HG03196 (cell line): ENCODE data around the gene USP3.

Experiments
- ATAC-seq: cut with Tn5 transposase; IDR thresholded peaks from one replicate; pipeline ENCODE4 v1.9.1; 2021; ENCODE audit not compliant: unreplicated experiment

The USP3 gene

GRCh38 chr15:63495780-63496488 lies 8.5 kb upstream of the USP3 start:
- no peak for ATAC-seq

- peak; percentile 33 for ATAC-seq
Observed at GRCh38 chr15:63497642-63498467, 6.5 kb upstream of the USP3 start.

GRCh38 chr15:63499175-63499549 lies 5.2 kb upstream of the USP3 start:
- ATAC-seq = no peak

GRCh38 chr15:63499611-63500010 lies 4.8 kb upstream of the USP3 start:
- ATAC-seq = no peak

- ATAC-seq = no peak
Observed at GRCh38 chr15:63500265-63501250, 3.8 kb upstream of the USP3 start.

- no peak for ATAC-seq
Observed at GRCh38 chr15:63501256-63502089, 2.9 kb upstream of the USP3 start.

- no peak for ATAC-seq
Observed at GRCh38 chr15:63502137-63502766, 2.1 kb upstream of the USP3 start.

- ATAC-seq = peak; percentile 44
Observed at GRCh38 chr15:63502843-63503738, 1.3 kb upstream of the USP3 start.

- ATAC-seq = no peak
Observed at GRCh38 chr15:63503739-63504246, 600 bp upstream of the USP3 start.

- peak; percentile 11 for ATAC-seq
Observed at GRCh38 chr15:63504979-63505841, 817 bp downstream of the USP3 start.

GRCh38 chr15:63505842-63506222 lies 1.4 kb downstream of the USP3 start:
- ATAC-seq = no peak

- no peak for ATAC-seq
Observed at GRCh38 chr15:63506537-63507035, 2.2 kb downstream of the USP3 start.

- no peak for ATAC-seq
Observed at GRCh38 chr15:63507878-63508818, 3.8 kb downstream of the USP3 start.

- ATAC-seq = no peak
Observed at GRCh38 chr15:63509056-63509954, 4.9 kb downstream of the USP3 start.
